Left ventricle myocardium inferior (tissue), 1 donor: ENCODE results near the gene PLXNC1. TPM values are rescaled to one million over a fixed set of nuclear protein-coding genes. Genes with fewer than 3 reads are reported as not detected.

ENCODE experiments used
- DNase-seq: peaks from one replicate; pipeline ENCODE4 v3.0.0-alpha.2; 2020
- H3K27ac ChIP-seq: fragments of 200-600 bp; replicated peaks from 2 replicates; pipeline ENCODE4 v1.8.0; 2021
- H3K27me3 ChIP-seq: fragments of 200-600 bp; 2 replicates; pipeline ENCODE4 v1.8.0; 2021; ENCODE audit warnings: low read depth
- H3K36me3 ChIP-seq: fragments of 200-600 bp; 2 replicates; pipeline ENCODE4 v1.8.0; 2021
- H3K4me1 ChIP-seq: fragments of 200-600 bp; 2 replicates; pipeline ENCODE4 v1.8.0; 2021
- H3K4me3 ChIP-seq: fragments of 200-600 bp; 2 replicates; pipeline ENCODE4 v1.8.0; 2021; ENCODE audit warnings: mild to moderate bottlenecking, moderate library complexity
- H3K9me3 ChIP-seq: fragments of 200-600 bp; replicated peaks from 2 replicates; pipeline ENCODE4 v1.8.0; 2021
- CTCF ChIP-seq: fragments of 200-600 bp; IDR thresholded peaks from 2 replicates; pipeline ENCODE4 v1.8.0; 2021; ENCODE audit warnings: antibody characterized with exemption, mild to moderate bottlenecking, borderline replicate concordance
- intact Hi-C: fragments of 100-400 bp; cut with micrococcal nuclease; formaldehyde crosslinking; loops from one replicate; pipeline ENCODE4 v1.11.0; 2022
- total RNA-seq: library from RNA; stranded (reverse); fragmentation: NEBNext Ultra II Directional; extraction: Animal tissue kit (Norgen Biotek cat#: 25700); gene quantifications from one replicate; pipeline ENCODE4 v1.2.1, GENCODE V29; 2021
- donor health status: DM: no; HTN: yes; CAD: no; lungs with severe emphysema.

The PLXNC1 gene
- total RNA-seq, 1 donor from 2014 or later = 2.5 TPM

GRCh38 chr12:94172031-94172430 is 23.7 kb downstream of the PLXNC1 start:
- no peaks in the 10 kb centered on the region for H3K36me3 ChIP-seq
- H3K4me3 ChIP-seq = no peak overlapping the region
- no peaks in the 10 kb centered on the region for H3K9me3 ChIP-seq
- no peaks in the 10 kb centered on the region for H3K27me3 ChIP-seq
- H3K4me1 ChIP-seq = peaks cover 12% of the 10 kb centered on the region
- intact Hi-C loops = no loop called here
- no peak overlapping the region for H3K27ac ChIP-seq
- no peak for TF ChIP-seq CTCF
- no peak for DNase-seq

DNA sequence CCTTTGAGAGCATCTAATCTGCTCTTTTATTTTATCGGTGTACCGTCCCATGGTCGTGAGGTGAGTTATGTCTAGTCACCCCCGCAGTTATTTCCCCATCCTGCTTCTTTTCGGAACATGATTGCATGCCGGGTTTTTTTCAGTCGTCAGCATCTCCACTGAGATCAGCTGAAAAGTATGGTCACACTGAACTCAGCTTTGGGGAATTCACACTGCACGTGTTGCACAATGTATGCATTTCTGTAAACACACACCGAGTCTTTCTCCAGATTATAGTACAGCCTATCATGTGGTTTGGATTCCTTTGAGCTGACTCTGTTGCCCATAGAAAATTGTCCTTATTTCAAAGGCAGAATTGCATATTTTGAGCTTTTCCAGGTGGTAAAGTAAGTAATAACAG is 24.6 kb downstream of the PLXNC1 start:
- Histone ChIP-seq H3K4me1 (peaks cover 7% of the 10 kb centered on the region), H3K36me3 (no peaks in the 10 kb centered on the region), H3K9me3 (peaks cover 8% of the 10 kb centered on the region), H3K27me3 (no peaks in the 10 kb centered on the region), H3K4me3 (no peak overlapping the region), H3K27ac (no peak overlapping the region)
- intact Hi-C loops = no loop called here
- TF ChIP-seq CTCF = no peak
- no peak for DNase-seq

- Histone ChIP-seq H3K27me3 (no peaks in the 10 kb centered on the region), H3K4me3 (no peak overlapping the region), H3K36me3 (no peaks in the 10 kb centered on the region), H3K27ac (no peak overlapping the region), H3K4me1 (peaks cover 3% of the 10 kb centered on the region), H3K9me3 (peaks cover 15% of the 10 kb centered on the region)
- intact Hi-C loops = no loop called here
- DNase-seq = no peak
- no peak for TF ChIP-seq CTCF
Observed at GRCh38 chr12:94173660-94174265, 25.4 kb downstream of the PLXNC1 start.

DNA sequence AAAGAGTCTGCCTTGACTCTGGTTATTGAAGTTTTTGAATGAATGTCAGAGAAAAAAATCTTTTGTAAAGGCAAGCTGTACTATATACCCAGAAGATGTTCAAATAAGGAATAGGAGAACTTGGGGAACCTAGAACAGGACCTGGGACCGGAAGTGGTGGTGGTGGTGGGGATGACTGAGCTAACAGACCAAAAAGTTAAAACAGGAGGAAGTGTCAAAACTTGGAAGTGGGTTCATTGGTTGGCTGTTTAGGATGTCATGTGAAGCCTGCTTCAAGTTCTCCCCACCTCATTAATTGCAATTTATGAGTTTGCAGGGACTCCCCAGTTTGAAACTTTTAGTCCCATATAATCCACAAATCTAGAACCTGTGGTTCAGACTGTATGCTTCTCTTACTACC is 26.2 kb downstream of the PLXNC1 start:
- H3K4me3 ChIP-seq = no peak overlapping the region
- peaks cover 3% of the 10 kb centered on the region for H3K4me1 ChIP-seq
- no peak for TF ChIP-seq CTCF
- intact Hi-C loops = no loop called here
- H3K27ac ChIP-seq = no peak overlapping the region
- peak; percentile 37 for DNase-seq
- peaks cover 15% of the 10 kb centered on the region for H3K9me3 ChIP-seq
- no peaks in the 10 kb centered on the region for H3K36me3 ChIP-seq
- no peaks in the 10 kb centered on the region for H3K27me3 ChIP-seq

DNA sequence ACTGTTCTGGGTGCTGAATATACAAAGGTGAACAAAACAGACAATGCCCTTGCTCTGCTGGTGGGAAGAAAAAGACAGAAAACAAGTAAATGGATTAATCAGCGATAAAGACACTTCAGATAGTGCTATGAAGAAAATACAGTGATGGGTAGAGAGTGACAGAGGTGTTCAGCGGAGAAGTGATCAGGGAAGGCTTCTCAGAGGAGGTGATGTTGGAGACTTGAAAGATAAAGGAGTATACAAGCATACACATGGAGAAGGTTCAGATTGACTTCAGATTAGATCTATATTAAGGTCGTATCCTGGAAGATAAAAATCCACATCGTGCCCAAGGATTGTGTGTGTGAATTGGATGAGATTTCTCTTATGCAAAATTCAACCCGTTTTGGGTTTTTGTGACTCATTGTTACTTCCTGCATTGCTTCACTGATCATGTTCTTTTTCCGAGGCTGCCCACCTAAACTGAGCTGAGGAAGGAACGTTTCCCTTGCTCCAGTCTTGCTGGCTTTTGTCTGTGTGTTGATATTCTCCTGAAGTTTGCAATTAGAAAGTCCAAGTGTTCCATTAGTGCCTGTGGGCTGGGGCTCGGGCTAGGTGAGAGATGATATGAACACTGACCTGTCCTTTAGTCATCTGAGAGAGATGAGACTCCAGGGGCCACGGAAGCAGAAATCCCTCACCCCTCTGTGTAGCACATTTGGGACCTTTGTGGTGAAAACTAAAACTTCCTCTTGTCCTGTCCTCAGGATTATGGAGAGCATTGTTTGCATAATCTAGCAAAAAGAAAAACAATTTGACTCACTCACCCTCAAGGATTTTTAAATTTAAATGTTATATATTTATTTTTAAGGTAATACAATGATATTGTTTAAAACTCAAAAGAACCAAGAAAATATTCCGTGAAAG is 27.6 kb downstream of the PLXNC1 start:
- intact Hi-C loops = no loop called here

More for the DNA sequence above, 27.6 kb downstream of the PLXNC1 start:
- H3K36me3 ChIP-seq = no peaks in the 10 kb centered on the region
- TF ChIP-seq CTCF = no peak
- H3K27ac ChIP-seq = no peak overlapping the region
- DNase-seq = no peak
- no peaks in the 10 kb centered on the region for H3K27me3 ChIP-seq
- H3K9me3 ChIP-seq = peaks cover 15% of the 10 kb centered on the region
- no peaks in the 10 kb centered on the region for H3K4me1 ChIP-seq
- H3K4me3 ChIP-seq = no peak overlapping the region
